Suppressor macrophage treated with lipopolysaccharide for 1 hour (primary cell): ENCODE measurements around the gene BACE2.
"Not testable (repeated sequence)": the region's sequence is repeated elsewhere in the genome, so short reads cannot be mapped to it uniquely, and the experiment has no call there.

Experiments used
- DNase-seq, 3 donors: peaks; one replicate each; pipeline ENCODE4 v3.0.0-alpha.2; 2020 to 2022

Gene BACE2

DNA sequence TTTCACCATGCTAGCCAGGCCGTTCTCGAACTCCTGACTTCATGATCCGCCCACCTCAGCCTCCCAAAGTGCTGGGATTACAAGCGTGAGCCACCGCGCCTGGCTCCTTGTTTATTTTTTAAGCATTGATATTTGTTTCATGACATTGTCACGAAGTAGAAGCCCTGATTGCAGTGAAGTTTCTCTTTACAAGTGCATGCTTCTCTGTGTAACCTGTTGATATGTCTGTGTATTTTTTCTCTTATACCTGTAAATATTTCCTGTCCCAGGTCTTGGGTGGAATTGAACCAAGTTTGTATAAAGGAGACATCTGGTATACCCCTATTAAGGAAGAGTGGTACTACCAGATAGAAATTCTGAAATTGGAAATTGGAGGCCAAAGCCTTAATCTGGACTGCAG lies 75.1 kb downstream of the BACE2 start:
- no peak for DNase-seq

DNA sequence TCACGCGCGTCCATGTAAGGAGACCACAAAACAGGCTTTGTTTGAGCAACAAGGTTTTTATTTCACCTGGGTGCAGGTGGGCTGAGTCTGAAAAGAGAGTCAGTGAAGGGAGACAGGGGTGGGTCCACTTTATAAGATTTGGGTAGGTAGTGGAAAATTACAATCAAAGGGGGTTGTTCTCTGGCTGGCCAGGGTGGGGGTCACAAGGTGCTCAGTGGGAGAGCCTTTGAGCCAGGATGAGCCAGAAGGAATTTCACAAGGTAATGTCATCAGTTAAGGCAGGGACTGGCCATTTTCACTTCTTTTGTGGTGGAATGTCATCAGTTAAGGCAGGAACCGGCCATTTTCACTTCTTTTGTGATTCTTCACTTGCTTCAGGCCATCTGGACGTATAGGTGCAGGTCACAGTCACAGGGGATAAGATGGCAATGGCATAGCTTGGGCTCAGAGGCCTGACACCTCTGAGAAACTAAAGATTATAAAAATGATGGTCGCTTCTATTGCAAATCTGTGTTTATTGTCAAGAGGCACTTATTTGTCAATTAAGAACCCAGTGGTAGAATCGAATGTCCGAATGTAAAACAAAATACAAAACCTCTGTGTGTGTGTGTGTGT lies 76.4 kb downstream of the BACE2 start:
- DNase-seq, result not testable (repeated sequence)

DNA sequence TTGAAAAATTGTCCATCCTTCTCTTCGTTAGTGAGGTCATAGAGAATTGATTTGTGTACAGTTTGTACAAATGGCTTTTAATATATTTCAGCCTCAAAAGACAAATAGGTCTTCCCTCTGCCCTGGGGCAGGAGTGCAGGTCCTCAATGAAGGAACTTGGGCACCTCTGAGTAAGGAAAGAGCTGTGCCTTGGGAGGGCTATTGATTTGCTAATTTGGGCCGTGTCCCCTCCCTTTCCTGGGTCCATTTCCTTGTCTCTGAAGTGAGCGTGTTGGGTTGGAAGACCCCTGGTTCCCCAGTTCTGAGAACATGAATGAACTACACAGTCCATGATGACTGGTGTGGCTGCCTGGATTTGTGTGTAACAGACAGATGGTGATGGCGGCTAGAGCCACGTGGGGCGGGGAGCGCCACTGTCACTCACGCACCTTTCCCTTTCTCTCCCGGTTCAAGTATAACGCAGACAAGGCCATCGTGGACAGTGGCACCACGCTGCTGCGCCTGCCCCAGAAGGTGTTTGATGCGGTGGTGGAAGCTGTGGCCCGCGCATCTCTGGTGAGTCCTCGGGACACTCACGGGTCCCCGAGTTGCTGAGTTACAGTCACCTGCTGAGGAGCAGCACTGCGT lies 77.7 kb downstream of the BACE2 start:
- DNase-seq, result no peak

DNA sequence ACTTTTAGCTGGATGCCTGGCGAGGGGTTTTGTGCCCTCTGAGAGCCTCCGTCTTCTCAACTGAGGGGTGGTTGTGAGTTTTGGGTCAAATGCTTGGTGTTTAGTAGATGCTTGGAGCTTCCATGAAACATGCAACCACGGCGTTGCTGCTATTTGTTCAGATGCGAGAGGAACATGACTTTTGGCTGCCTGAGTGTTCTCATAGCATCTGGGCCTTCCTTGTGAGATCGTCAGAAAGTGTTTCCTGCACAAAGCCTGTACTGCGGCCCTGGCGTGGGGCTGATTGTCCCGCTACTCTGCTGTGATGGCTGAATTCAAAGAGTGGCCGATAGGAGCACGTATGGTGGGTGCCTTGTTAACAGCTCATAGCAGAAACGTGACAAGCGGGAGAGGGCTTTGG lies 78.8 kb downstream of the BACE2 start:
- DNase-seq, result no peak

DNA sequence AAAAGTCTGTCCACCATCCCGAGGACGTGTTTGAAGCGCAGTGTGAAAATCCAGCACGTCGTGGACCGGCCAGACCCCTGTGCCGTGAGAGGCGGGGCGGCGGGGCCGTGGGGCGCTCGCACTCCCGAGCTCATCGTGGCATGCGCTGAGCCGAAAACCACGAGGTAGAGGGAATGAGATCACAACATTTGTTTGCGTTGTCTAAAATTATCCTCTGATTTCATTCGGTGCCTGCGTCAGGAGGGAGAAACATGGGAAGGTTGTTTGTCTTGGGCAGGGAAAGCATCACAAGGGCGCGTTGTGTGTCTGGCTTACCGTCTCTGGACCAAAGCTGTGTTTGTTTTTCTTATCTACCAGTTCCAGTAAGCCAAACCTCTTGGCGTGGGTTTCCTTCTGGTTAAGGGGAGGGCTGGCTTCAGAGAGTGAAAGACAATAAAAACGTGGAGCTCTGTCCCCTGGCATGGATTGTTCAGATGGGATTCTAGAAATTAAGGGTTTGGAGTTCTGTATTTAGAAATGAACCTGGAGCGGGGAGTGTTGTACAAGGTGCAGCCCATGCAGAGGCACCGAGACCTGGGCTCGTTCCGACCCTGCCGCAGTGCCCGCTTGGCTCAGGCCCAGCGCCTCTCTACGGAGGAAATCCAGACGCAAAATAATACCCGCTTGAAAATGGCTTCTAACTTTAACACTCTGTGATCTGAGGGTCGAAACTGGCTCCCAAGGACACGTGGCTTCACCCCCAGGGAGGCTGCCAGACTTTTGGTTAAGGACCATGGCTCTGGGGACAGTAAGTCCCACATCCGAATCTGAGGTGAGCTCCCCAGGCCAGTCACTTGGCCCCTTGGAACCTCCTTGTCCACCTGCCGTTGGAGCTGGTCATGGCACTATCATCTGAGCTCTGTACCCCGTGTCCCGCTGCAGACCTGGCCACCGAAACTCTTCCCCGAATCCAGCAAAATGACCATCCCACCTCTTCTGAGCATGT lies 79.9 kb downstream of the BACE2 start:
- no peak for DNase-seq

DNA sequence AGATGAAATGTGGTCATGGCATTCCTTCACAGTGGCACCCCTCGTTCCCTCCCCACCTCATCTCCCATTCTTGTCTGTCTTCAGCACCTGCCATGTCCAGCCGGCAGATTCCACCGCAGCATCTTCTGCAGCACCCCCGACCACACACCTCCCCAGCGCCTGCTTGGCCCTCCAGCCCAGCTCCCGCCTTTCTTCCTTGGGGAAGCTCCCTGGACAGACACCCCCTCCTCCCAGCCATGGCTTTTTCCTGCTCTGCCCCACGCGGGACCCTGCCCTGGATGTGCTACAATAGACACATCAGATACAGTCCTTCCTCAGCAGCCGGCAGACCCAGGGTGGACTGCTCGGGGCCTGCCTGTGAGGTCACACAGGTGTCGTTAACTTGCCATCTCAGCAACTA lies 81.5 kb downstream of the BACE2 start:
- no peak for DNase-seq

DNA sequence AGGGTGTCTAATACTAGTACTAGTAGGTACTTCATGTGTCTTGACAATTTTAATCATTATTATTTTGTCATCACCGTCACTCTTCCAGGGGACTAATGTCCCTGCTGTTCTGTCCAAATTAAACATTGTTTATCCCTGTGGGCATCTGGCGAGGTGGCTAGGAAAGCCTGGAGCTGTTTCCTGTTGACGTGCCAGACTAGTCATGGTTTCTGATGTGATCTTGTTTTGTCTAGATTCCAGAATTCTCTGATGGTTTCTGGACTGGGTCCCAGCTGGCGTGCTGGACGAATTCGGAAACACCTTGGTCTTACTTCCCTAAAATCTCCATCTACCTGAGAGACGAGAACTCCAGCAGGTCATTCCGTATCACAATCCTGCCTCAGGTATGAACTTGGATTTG lies 82.6 kb downstream of the BACE2 start:
- DNase-seq, result no peak

DNA sequence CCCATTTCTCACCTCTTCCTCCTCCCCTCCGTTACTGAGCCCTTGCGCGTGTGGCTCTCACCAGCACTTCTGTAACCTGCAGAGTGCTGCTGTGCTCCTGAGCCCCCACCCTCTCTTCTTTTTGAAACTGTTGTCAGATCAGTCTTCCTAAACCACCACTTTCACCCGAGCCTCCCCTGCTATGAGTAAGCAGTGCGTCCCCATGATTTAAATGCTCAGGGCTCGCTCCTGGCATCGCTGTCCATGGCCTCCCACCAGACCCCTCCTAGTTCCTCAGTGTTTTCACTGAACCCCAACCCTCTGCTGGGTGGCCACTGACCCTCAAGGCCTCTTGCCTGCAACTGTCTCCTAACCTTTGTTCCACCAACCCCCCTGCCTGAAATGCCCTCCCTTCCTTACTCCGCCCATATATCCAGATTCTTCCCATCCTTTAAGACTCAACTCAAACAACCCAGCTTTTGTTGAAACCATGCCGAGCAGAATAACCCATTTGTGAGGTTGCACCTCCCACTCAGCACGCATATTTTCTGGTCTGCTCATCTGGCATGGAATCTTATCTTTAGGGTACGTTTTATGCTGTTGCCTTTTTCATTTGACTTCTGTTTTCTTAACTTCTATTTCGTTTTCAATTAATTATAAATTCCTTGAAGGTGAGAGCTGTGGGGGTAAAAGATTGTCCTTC lies 84.1 kb downstream of the BACE2 start:
- no peak for DNase-seq

DNA sequence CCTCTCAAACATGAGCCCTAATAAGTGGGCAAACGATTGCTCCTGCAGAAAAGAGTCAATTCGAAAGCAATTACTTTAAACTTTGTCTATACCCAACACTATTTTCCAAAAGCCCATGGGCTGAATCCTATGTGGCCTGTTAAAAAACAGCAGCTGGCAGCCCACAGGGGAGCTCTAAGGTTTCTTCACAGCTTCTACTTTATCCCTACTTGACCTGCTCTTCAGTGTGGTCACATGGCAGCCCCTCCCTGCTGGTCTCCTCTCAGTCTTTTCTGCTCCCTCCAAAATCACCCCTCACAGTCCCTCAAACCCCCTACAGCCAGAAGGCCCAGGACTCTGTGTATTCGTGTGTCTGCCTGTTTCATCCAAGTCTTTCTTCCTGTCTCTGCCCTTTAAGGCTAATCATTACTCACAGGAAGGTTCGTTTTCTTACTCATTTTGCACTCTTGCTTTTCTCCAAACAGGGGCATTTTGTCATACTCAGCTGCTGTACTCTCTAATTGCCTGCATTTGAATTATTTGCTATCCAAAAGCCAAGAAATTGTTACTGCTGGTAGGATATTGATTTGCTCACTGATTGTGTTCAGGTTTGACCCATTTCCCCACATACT lies 86.2 kb downstream of the BACE2 start:
- DNase-seq, result no peak

DNA sequence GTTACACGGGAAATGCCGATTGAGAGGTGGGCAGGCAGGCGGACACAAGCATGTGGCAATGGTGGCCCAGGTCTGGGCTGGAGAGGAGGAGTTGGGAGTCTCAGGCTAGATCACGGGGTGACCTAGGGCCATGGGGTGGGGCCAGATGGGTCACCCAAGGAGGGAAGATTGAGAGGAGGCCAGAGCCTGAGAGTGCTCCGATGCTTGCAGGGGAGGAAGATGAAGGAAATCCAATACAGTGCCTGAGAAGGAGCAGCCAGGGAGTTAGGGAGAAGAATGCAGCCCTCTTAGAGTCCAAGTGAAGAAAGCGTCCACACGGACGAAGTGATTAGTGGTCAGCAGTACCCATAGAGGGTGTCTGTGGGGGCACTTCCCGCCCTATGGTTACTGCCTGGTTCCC lies 87.2 kb downstream of the BACE2 start:
- DNase-seq, result no peak

DNA sequence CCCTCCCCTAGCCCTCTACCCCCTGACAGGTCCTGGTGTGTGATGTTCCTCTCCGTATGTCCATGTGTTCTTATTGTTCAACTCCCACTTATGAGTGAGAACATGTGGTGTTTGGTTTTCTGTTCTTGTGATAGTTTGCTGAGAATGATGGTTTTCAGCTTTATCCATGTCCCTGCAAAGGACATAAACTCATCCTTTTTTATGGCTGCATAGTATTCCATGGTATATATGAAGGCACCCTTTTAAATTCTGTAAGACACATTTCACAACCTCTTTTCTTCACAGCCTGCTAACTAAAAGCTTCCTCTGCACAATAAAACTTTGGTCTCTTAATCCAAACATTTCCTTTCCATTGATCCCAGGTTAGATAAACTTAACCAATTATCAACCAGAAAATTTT lies 88.3 kb downstream of the BACE2 start:
- not testable (repeated sequence) for DNase-seq

DNA sequence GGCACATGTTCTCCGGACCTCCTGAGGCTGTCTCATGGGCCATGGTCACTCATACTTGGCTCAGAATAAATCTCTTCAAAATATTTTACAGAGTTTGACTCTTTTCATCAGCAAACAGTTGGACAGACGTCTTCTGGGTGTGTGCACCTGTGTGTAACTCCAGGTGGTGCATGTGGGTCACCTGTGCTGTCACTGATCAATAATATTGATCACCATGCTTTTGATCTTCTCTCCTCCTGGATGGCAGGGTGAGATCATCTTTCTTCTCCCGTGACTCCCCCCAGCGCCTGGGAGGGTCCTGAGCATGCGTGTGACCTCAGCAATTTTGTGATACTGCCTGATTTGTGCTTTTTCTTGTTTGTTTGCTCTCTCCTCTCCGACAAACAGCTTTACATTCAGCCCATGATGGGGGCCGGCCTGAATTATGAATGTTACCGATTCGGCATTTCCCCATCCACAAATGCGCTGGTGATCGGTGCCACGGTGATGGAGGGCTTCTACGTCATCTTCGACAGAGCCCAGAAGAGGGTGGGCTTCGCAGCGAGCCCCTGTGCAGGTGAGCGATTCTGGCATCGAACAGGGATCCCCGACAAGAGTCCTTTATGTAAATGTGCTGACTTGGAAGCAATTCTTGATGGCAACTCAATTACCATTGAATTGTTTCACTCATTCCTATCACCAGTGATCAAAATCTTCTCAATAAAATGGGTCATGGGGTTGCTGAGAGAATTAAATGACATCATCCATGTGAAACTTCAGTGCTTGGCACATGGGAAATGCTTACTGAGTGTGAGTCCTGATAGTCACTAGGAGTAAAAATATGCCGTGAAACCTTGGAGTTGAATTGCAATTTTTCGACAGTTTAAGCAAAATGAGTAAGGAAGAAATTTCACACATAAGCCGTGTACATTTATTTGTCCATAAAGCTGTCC lies 89.1 kb downstream of the BACE2 start:
- no peak for DNase-seq

DNA sequence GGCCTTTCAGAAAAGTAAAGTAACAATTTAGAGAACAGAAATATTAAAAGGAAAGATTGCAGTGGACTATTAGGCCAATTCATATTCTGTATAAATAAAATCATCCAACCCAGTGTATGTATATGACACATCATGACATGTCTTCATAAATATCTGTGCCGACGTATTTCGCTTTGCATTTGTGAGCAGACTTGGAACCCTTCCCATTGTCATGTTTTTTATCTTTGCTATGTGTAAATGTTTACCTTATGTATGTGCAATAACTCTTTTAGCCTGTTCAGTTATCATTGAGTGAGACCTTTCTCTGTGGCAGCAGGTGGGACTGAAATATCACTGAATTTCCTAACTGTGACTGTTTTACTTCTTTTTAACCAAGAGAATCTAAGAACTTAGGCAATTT lies 90.7 kb downstream of the BACE2 start:
- DNase-seq, result no peak

DNA sequence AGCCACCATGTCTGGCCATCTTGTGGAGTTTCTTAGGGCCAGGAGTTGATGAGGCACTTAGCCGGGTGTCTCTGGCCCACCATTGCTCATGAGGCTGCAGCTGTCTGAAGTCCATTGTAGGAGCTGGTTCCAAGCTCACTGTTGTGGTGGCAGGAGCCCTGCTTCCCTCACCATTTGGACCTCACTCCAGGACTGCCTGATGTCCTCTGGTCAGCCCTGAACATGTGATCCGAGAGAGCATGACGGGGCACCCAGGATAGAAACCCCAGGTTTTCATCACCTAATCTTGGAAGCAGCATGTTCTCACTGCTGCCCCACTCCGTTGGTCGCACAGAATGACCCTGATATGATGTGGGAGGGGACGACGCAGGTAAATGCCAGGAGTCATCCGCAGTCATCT lies 92.5 kb downstream of the BACE2 start:
- DNase-seq, result no peak

DNA sequence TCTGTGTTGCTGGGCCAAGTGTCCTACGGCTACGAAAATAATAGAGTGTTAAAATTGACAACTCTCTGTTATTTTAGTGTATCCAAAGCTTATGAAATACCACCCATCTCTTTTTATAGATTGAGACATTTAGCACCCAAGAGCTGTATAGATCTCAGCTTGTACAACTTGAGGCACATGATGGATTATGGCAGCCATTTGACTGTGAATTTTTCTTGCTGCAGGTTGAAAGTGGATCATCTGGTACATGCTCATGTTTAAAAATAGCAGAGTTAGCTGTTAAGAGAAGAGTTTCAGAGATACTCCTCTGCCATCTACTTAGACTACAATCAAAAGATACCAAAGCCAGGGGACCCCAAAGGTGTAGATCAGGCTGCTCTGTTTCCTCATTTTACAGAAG lies 99.4 kb downstream of the BACE2 start:
- no peak for DNase-seq

DNA sequence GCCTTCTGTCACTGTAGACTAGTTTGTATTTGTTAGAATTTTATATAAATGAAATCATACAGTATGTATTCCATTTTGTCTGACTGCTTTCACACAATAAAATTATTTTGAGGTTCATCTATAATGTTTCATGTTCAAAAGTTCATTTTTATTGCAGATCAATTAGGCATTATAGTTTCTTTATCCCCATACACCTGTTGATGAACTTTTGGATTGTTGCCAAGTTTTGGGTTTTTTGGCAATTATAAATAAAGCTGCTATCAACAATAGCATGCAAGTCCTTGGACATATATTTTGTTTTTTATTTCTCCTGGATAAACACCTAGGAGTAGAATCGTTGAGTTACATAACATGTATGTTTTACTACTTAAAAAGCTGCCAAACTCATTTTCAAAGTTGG lies 101.6 kb downstream of the BACE2 start:
- no peak for DNase-seq

DNA sequence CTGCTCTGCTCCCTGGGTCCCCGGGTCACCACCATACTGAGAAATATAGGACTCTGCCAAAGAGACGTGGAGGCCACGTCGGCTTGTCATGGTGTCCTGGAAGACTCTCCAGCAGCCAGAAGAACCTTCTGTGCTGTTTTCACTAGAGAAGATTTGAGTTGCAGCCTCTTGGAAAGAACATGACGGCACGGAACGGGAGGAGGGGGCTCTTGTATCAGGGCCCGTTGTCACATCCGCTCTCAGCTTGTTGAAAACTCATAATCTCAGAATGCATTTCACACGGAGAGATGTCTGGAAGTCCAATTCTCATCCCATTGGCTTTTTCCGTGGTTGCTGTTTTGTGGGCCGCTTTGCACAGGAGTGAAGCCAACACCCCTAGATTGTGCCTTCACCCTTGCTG lies 109.2 kb downstream of the BACE2 start:
- DNase-seq, result no peak

DNA sequence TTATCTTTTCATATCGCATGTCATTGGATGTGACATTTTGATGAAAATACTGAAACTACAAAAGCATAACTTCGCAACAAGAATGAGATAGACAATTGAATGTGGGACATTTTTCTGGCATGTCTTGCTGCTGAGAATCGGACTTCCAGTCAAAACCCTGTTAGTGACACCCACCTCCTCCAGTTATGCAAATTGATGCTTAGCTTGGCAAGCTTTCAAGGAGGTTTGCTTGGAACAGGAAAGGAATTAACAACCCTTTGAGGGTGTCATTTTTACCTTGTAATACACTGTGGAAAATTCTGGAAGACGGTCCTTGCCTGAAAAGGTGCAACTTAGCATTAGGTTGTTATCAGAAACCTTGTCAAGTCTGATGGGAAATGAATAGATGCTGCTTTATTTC lies 109.9 kb downstream of the BACE2 start:
- no peak for DNase-seq

DNA sequence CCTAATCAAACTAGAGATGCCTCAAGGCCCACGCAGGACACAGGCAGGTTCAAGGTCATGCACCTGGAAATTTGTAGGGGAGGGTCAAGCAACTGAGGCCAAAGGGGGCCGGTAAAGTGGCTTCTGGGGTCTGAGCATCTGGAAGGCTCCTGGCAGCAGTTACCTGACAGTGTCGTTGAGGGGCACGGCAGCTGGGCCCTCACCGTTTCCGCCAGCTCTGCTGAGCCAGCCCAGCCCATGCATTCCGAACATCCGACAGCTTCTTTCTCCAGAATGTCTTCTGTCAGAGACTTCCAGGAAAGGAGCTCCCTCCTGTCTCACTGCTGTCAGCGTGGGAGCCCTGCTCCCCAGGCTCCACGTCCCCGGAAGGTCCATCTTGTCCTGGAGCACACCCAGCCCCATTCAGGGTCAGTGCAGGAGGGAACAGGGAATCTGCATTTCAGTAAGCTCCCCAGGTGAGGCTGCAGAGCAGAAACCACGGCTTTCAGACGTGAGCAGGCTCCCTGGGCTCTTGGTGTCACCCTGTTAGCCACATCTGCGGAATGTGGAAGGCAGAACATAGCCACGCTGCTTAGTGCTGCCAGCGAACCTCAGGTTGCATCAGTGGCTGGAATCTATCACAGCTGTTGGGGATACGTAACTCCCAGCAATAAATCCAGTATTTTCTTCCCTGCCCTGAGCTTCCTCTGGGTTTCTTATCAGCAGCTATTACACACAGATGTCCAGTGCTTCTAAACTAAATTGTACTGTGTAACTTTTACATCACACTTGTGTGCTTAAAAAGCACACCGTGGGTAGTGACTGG lies 112.4 kb downstream of the BACE2 start:
- no peak for DNase-seq

DNA sequence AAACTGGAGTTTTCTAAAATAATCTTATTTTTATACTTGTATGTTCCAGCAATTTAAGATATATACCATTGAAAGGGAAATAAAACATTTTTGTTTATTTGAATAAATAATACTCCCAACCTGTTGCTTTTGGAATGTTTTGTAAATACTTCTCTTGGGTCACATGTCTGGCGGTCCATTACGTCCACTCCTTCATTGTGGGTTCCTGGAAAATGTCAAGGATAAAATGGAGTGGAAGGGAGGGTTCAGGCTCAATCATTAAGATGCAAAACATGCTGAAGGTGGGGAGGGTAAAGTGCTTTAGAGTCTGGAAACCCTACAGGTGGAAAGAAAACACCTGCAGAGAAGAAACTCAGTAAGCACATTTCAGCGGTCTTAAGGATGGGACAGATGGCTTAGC lies 114.5 kb downstream of the BACE2 start:
- DNase-seq, result no peak
